NCI-H1930 (cell line): ENCODE measurements around the gene TMEM120B.
"Not testable (repeated sequence)": the region's sequence is repeated elsewhere in the genome, so short reads cannot be mapped to it uniquely, and the experiment has no call there.

ENCODE experiments used
- DNase-seq, 2 experiments: peaks; one replicate each; lab custom pipeline; 2025; lab: John Stamatoyannopoulos, UW

Gene TMEM120B

GRCh38 chr12:121709478-121709961 is 3.0 kb upstream of the TMEM120B start:
- no peak for DNase-seq

- DNase-seq: no peak
Measured at GRCh38 chr12:121711361-121712189, 977 bp upstream of the TMEM120B start.

GRCh38 chr12:121712190-121712460 is 427 bp upstream of the TMEM120B start:
- no peak for DNase-seq

GRCh38 chr12:121713257-121713777 is 765 bp downstream of the TMEM120B start:
- DNase-seq: no peak

- no peak for DNase-seq
Measured at GRCh38 chr12:121713793-121714192, 1.2 kb downstream of the TMEM120B start.

DNA sequence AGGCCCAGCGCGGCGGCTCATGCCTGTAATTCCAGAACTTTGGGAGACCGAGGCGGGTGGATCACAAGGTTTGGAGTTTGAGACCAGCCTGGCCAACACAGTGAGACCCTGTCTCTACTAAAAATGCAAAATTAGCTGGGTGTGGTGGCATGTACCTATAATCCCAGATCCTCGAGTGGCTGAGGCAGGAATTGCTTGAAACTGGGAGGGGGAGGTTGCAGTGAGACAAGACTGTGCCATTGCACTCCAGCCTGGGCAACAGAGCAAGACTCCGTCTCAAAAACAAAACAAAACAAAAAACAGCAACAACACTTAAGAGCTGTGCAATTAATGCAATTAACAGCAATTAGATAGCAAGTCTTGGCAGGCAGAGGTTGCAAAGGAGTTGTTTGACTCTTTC is 2.5 kb downstream of the TMEM120B start:
- DNase-seq: not testable (repeated sequence)

DNA sequence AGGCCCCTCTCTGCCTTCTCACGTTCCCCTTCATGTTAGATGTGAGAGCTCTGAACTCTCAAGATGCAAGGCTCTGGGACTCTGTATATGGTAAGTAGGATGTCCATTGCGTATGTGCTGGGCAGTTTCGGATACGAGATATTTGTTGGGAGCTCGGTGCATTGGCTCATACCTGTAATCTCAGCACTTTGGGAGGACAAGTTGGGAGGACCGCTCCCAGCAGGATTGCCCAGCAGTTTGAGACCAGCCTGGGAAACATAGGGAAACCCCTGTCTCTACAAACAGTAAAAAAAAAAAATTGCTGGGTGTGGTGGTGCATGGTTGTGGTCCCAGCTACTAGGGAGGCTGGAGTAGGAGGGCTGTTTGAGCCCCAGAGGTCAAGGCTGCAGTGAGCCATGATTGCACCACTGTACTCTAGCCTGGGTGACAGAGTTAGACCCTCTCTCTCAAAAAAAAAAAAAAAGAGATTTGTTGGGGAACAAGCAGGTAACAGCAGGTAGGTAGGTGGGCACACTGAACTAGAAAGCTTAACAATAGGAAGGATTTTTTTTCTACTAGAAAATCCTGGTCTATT is 3.4 kb downstream of the TMEM120B start:
- no peak for DNase-seq

- DNase-seq: no peak
Measured at GRCh38 chr12:121717041-121717699, 4.6 kb downstream of the TMEM120B start.

DNA sequence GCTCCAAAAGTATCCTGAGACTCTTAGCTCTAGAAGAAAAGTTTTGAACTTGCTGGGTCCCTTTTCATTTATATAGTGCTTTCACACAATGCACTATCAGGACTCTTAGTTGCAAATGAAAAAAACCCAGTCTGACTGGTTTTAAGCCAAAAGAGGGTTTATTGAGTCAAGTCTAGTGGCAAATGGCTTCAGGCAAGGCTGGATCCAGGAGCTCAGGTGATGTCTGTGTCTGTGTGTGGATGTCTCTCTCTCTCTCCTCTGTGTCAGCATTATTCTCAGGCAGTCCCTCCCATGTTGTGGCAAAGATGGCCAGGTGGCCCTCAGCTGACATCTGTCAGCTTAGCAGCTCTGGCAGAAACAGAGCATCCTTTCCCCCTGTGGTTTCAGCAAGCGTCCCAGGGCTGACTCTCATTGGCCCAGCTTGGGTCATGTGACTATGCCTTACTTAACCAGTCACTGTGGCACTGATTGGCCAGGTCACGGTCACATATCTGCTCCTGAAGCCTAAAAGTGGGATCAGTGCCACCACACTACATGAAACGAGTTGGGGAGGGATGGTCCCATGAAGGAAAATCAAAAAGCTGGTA is 6.2 kb downstream of the TMEM120B start:
- DNase-seq: no peak

DNA sequence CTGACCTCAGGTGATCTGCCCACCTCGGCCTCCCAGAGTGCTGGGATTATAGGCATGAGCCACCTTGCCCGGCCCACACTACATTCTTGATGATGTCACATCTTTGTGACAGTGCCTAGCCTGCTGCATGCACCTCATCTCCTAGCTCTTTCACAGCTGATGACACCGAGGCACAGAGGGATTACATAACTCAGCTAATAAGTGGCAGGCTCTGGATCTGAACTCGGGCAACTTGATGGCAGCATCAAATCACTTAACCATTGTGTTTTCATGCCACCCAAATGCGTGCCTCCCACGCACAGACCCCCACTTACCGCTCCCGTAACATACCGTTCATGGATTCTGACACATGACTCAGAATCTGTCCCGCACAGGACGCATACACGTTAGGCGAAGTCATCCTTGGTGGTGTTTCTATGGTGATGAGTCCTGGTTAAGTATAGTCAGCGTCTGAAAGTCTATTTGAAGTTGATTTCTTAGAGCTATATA is 7.4 kb downstream of the TMEM120B start:
- no peak for DNase-seq

GRCh38 chr12:121720762-121721161 is 8.2 kb downstream of the TMEM120B start:
- no peak for DNase-seq

DNA sequence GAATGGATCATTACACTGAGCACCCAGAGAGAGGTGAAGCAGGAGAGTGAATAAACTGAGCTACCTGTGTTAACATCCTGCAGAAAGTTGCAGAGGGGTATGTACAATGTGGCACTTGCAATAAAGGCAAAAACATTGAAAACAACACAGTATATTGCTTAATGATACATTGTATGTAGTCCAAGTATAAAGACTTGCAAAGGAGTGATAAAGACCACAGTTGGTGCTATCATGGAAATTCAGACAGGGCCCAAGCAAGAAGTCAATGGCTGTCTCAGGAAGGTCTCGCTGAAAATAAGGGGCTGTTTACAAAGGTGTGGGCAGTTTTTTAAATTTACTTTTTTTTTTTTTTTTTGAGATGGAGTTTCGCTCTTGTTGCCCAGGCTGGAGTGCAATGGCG is 10.0 kb downstream of the TMEM120B start:
- no peak for DNase-seq

- no peak for DNase-seq
Measured at GRCh38 chr12:121723200-121723599, 10.6 kb downstream of the TMEM120B start.

DNA sequence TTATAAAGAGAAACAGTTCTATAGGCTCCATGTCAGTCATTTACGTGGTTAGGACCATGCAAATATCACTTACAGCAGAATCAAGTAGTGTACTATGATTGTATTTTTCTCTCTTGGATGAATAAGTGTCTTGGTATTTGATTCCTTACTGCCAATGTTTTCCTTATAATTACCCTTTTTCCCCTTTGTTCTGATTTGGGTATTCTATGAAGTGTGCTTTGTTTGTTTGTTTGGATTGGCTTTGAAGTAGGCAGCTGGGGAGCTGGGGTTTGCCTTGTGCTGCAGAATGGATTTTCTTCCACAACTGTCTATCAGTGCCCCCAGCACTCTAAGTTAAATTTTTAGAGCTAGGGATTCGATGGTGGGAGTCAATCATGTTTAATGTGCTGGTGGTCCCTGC is 12.4 kb downstream of the TMEM120B start:
- no peak for DNase-seq

DNA sequence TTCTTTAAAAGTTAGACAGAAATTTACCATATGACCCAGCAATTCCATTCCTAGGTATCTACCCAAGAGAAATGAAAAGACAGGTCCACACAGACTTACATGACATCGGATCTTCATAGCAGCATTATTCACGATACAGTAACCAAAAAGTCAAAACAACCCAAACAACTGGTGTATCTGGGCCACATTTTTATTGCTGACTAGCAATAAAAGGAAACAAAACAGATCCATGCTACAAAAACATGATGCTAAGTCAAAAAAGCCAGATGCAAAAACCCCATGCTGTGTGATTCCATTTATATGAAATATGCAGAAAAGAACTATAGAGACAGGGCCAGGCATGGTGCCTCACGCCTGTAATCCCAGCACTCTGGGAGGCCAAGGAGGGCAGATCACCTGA is 12.9 kb downstream of the TMEM120B start:
- DNase-seq: no peak

DNA sequence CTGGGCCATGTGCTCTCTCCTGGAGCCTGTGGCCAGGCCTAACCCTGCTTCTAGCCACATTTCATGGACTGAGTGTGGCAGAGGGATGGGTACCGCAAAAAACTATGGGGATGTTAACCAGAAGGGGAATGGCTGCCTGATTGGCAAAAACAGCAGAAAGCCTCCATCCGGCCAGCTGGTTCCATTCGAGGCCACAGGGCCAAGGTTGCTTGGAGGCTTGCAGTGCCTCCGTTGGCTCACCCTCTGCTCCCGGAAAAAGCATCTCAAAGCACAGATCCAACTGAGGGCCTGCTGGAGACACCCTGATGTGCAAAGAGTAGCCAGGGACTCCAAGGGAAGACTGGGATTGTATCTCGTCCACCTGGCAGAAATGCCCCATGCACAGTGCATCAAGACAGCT is 16.5 kb downstream of the TMEM120B start:
- DNase-seq: no peak

GRCh38 chr12:121731473-121731872 is 18.9 kb downstream of the TMEM120B start:
- no peak for DNase-seq

- no peak for DNase-seq
Measured at GRCh38 chr12:121733849-121734248, 21.3 kb downstream of the TMEM120B start.

DNA sequence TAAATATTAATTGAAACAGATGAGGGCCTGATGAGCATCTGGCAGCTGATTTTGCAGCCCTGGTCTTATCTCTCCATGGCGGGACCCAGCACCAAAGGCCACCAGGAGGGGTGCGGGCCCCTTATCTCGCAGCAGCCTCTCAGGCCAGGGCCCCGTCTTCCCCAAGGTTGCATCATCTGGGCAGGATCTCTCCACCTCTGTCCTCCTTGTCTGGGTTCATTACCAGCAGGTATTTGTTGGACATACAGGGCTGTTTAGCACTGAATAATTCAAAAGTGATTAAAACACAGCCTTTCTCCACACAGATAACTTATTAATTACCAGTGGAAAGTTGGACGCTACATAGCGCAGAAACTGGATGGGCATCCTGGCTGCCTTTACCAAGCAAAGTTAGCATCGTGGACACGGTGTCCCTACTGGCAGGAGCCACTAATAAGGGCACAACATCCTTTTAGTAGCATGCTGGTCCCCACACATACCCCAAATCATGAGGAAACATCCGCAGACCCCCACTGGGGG is 25.8 kb downstream of the TMEM120B start:
- DNase-seq: no peak

GRCh38 chr12:121740847-121741246 is 28.3 kb downstream of the TMEM120B start:
- DNase-seq: no peak

- no peak for DNase-seq
Measured at GRCh38 chr12:121741743-121742142, 29.2 kb downstream of the TMEM120B start.

DNA sequence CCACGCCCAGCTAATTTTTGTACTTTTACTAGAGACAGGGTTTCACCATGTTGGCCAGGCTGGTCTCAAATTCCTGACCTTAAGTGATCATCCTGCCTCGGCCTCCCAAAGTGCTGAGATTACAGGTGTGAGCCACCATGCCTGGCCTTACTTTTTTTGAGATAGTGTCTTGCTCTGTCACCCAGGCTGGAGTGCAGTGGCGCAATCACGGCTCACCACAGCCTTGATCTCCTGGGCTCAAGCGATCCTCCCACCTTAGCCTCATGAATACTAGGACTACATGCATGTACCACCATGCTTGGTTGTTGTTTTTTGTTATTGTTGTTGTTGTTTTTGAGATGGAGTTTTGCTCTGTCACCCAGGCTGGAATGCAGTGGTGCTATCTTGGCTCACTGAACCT is 33.0 kb downstream of the TMEM120B start:
- DNase-seq: not testable (repeated sequence)
